ENCODE results near the gene PPM1B.
"Not testable (repeated sequence)": the region's sequence is repeated elsewhere in the genome, so short reads cannot be mapped to it uniquely, and the experiment has no call there.

PPM1B gene

GRCh38 chr2:44245083-44245861 lies 76.6 kb downstream of the PPM1B start:
- Mint-ChIP-seq H3K27me3 (no peaks in the 10 kb centered on the region), H3K9me3 (no peaks in the 10 kb centered on the region), H3K36me3 (no peaks in the 10 kb centered on the region), H3K4me1 (peaks cover 13% of the 10 kb centered on the region), H3K4me3 (no peak overlapping the region), H3K27ac (peak overlapping the region; percentile 36)
- ATAC-seq: no peak

DNA sequence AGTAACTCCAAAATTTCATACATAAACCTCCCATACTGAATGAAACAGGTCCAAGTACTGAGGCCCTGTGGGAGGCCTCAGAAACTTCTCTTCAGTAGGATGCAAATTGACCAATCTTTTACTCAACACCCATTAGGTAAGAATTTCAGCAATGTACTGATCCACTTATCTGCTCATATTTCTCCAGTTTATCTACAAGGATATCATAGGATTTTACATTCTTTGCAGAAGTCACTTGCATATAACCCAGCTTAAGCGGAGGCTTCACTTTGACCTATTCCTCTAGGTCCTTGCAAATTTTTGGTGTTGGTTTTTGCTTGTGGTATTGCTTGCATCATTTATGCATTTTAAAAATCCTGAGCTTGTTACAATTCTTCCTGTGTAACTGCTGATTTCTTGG lies 77.8 kb downstream of the PPM1B start:
- Mint-ChIP-seq H3K27ac (no peak overlapping the region), H3K4me3 (no peak overlapping the region), H3K4me1 (peaks cover 18% of the 10 kb centered on the region), H3K9me3 (no peaks in the 10 kb centered on the region), H3K27me3 (no peaks in the 10 kb centered on the region), H3K36me3 (no peaks in the 10 kb centered on the region)
- ATAC-seq: no peak

GRCh38 chr2:44246840-44247369 lies 78.2 kb downstream of the PPM1B start:
- no peak for ATAC-seq
- no peaks in the 10 kb centered on the region for H3K9me3 Mint-ChIP-seq
- H3K27ac Mint-ChIP-seq: no peak overlapping the region
- H3K4me3 Mint-ChIP-seq: no peak overlapping the region
- peaks cover 18% of the 10 kb centered on the region for H3K4me1 Mint-ChIP-seq
- no peaks in the 10 kb centered on the region for H3K27me3 Mint-ChIP-seq
- H3K36me3 Mint-ChIP-seq: no peaks in the 10 kb centered on the region

GRCh38 chr2:44247924-44248323 lies 79.2 kb downstream of the PPM1B start:
- Mint-ChIP-seq H3K27ac (no peak overlapping the region), H3K27me3 (peaks cover 7% of the 10 kb centered on the region), H3K4me3 (no peak overlapping the region), H3K36me3 (peaks cover 7% of the 10 kb centered on the region), H3K9me3 (peaks cover 7% of the 10 kb centered on the region), H3K4me1 (peaks cover 18% of the 10 kb centered on the region)
- no peak for ATAC-seq

DNA sequence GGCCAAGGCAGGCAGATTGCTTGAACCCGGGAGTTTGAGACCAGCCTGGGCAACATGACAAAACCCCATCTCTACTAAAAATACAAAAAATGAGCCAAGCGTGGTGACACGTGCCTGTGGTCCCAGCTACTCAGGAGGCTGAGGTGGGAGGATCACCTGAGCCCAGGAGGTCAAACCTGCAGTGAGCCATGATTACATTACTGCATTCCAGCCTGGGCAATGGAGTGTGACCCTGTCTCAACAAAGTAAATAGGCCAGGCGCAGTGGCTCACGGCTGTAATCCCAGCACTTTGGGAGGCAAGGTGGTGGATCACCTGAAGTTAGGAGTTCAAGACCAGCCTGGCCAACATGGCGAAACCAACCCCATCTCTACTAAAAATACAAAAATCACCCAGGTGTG lies 80.6 kb downstream of the PPM1B start:
- H3K27ac Mint-ChIP-seq, H3K4me3 Mint-ChIP-seq, ATAC-seq, H3K36me3 Mint-ChIP-seq, H3K9me3 Mint-ChIP-seq: not testable (repeated sequence)
- H3K4me1 Mint-ChIP-seq: peaks cover 18% of the 10 kb centered on the region
- peaks cover 18% of the 10 kb centered on the region for H3K27me3 Mint-ChIP-seq

DNA sequence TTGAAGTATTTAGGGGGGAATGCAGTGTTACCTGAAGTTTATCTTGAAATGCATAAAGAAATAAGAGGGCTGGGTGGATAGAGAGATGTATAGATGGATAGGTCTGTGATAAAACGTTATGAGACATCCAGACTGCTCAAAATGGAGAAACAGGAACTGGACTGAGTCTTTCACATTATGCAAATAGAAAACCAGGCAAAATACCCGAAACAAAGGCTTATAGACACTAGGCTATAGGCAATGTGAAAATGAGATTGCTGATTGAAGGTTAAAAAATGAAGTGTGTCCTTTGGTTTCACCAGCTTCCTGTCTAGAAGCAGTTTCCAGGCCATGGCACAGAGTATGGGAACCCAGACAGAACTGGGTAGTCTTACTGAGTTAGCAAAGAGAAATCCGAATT lies 81.7 kb downstream of the PPM1B start:
- peak; percentile 69 for ATAC-seq
- H3K4me3 Mint-ChIP-seq: no peak overlapping the region
- H3K27me3 Mint-ChIP-seq: peaks cover 28% of the 10 kb centered on the region
- H3K9me3 Mint-ChIP-seq: peaks cover 9% of the 10 kb centered on the region
- peaks cover 8% of the 10 kb centered on the region for H3K36me3 Mint-ChIP-seq
- no peak overlapping the region for H3K27ac Mint-ChIP-seq
- peaks cover 16% of the 10 kb centered on the region for H3K4me1 Mint-ChIP-seq

DNA sequence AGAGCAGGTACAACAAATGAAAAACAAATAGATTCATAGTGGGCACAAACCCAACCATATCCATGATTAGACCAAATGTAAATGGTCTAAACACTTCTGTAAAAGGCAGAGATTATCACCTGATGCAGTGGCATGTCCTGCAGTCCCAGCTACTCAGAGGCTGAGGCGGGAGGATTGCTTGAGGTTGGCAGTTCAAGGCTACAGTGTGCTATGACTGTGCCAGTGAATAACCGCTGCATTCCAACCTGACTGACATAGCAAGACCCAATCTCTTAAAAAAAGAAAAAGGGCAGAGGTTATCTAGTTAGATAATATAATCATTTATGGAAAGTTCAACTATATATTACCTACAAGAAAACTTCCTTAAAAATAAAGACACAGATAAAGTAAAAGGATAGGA lies 85.3 kb downstream of the PPM1B start:
- Mint-ChIP-seq H3K36me3 (peaks cover 8% of the 10 kb centered on the region), H3K4me3 (no peak overlapping the region), H3K27me3 (peaks cover 30% of the 10 kb centered on the region), H3K4me1 (peaks cover 12% of the 10 kb centered on the region), H3K9me3 (peaks cover 9% of the 10 kb centered on the region), H3K27ac (no peak overlapping the region)
- no peak for ATAC-seq

GRCh38 chr2:44255704-44256103 lies 87.0 kb downstream of the PPM1B start:
- H3K36me3 Mint-ChIP-seq, H3K4me3 Mint-ChIP-seq, H3K9me3 Mint-ChIP-seq, H3K27ac Mint-ChIP-seq, ATAC-seq, H3K4me1 Mint-ChIP-seq: not testable (repeated sequence)
- peaks cover 30% of the 10 kb centered on the region for H3K27me3 Mint-ChIP-seq

DNA sequence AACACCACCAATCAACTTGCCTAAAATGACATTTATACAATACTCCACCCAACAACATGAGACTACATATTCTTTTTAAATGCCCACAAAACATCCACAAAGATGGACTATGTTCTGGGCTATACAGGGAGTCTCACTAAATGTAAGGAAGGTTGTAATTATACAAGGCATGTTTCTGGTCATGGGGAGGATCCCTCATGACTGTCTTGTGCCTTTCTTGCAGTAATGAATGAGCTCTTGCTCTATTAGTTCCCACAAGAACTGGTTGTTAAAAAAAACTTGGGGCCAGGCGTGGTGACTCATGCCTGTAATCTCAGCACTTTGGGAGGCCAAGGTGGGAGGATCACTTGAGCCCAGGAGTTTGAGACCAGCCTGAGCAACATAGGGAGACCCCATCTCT lies 89.1 kb downstream of the PPM1B start:
- peaks cover 24% of the 10 kb centered on the region for H3K27me3 Mint-ChIP-seq

GRCh38 chr2:44267269-44267795 lies 98.7 kb downstream of the PPM1B start:
- Mint-ChIP-seq H3K27me3 (no peaks in the 10 kb centered on the region), H3K27ac (no peak overlapping the region), H3K4me3 (no peak overlapping the region)

More for the DNA sequence above, 89.1 kb downstream of the PPM1B start:
- H3K9me3 Mint-ChIP-seq, H3K4me1 Mint-ChIP-seq, H3K36me3 Mint-ChIP-seq, H3K27ac Mint-ChIP-seq, H3K4me3 Mint-ChIP-seq, ATAC-seq: not testable (repeated sequence)

DNA sequence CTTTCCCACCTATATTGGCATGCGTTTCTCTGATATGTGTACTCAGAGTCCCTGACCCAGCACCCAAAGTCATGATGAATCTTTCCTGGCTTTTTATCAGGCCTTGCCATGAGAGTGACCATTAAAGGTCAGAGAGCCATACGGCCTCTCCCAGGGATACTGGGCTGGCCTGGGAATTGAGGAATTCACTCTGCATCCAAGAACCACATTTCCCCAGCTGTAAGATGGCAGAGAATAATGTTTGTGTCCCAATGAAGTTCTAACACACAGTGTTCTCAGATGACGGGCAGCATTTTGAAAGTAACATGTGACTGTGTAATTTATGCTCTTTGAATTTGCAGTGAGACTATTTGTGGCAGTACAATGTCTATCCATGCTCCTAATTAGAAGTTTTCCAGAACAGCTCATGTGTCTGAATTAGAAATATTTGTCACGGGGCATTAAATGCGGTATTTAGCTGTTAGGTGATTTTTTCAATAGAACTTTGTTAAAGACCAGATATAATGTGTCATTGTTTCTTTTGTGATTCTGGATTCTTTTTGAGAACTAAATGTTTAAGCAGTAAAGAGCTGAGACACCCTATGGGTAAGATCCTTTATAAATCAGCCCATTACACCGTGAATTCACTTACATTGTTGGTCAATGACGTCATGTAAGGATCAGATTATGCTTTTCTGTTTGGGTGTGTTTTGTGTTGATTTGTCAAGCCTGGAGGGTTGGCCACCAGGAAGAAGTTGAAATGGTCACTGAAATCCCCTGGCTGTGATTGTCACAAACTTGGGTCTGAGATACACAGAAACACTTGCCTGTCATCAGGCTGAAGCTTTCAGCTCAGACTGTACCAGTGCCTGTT lies 99.3 kb downstream of the PPM1B start:
- no peak overlapping the region for H3K4me3 Mint-ChIP-seq
- H3K36me3 Mint-ChIP-seq: no peaks in the 10 kb centered on the region
- no peak overlapping the region for H3K27ac Mint-ChIP-seq
- H3K27me3 Mint-ChIP-seq: no peaks in the 10 kb centered on the region
- peaks cover 15% of the 10 kb centered on the region for H3K9me3 Mint-ChIP-seq
- ATAC-seq: no peak
- no peaks in the 10 kb centered on the region for H3K4me1 Mint-ChIP-seq

More at GRCh38 chr2:44267269-44267795, 98.7 kb downstream of the PPM1B start:
- Mint-ChIP-seq H3K4me1 (no peaks in the 10 kb centered on the region), H3K36me3 (no peaks in the 10 kb centered on the region), H3K9me3 (peaks cover 13% of the 10 kb centered on the region)
- no peak for ATAC-seq

DNA sequence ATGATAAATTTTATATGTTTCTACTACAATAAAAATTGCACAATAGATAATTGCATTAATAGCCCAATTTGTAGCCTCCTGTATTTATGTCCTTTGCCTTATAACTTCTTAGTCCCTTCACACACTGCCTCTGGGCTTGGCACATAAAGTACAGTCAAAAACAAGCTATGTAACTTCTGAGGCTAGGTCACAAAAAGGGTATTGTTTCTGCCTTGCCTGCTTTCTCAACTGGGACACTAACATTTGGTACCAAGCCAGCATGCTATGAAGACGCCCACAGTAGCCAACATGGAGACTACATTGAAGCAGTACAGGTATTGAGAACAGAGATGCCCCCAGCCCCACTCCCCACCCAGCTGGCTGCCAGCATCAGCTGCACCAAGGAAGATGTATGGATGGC lies 101.2 kb downstream of the PPM1B start:
- H3K27ac Mint-ChIP-seq: no peak overlapping the region
- ATAC-seq: no peak

GRCh38 chr2:44271296-44271695 lies 102.6 kb downstream of the PPM1B start:
- H3K9me3 Mint-ChIP-seq: peaks cover 15% of the 10 kb centered on the region

More for the DNA sequence above, 101.2 kb downstream of the PPM1B start:
- H3K9me3 Mint-ChIP-seq: peaks cover 15% of the 10 kb centered on the region
- H3K4me1 Mint-ChIP-seq: no peaks in the 10 kb centered on the region
- H3K4me3 Mint-ChIP-seq: no peak overlapping the region
- H3K36me3 Mint-ChIP-seq: no peaks in the 10 kb centered on the region
- no peaks in the 10 kb centered on the region for H3K27me3 Mint-ChIP-seq

GRCh38 chr2:44273076-44273475 lies 104.4 kb downstream of the PPM1B start:
- H3K4me1 Mint-ChIP-seq: no peaks in the 10 kb centered on the region
- no peak for ATAC-seq
- H3K9me3 Mint-ChIP-seq: peaks cover 15% of the 10 kb centered on the region
- H3K36me3 Mint-ChIP-seq: no peaks in the 10 kb centered on the region
- no peaks in the 10 kb centered on the region for H3K27me3 Mint-ChIP-seq
- no peak overlapping the region for H3K27ac Mint-ChIP-seq
- no peak overlapping the region for H3K4me3 Mint-ChIP-seq

More at GRCh38 chr2:44271296-44271695, 102.6 kb downstream of the PPM1B start:
- Mint-ChIP-seq H3K4me3 (no peak overlapping the region), H3K27ac (no peak overlapping the region), H3K4me1 (no peaks in the 10 kb centered on the region), H3K36me3 (no peaks in the 10 kb centered on the region), H3K27me3 (no peaks in the 10 kb centered on the region)
- ATAC-seq: no peak

DNA sequence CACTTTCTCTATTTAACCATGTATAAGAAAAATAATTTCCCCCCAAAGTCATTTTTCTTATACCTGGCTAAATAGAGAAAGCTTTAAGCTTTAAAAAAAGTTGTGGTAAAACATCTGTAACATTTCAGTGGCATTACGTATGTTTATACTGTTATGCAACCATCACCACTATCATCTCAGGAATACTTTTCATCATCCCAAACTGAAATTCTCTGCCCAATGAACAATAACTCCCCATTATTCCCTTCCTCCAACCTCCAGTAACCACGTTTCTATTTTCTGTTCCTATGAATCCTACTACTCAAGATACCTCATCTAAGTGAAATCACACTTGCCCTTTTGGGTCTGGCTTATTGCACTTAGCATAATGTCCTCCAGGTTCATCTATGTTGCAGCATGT lies 104.9 kb downstream of the PPM1B start:
- Mint-ChIP-seq H3K9me3 (peaks cover 14% of the 10 kb centered on the region), H3K4me1 (no peaks in the 10 kb centered on the region), H3K27ac (no peak overlapping the region), H3K36me3 (no peaks in the 10 kb centered on the region), H3K4me3 (no peak overlapping the region), H3K27me3 (no peaks in the 10 kb centered on the region)
- no peak for ATAC-seq
